Measurements from ENCODE around the gene BID.

DNA sequence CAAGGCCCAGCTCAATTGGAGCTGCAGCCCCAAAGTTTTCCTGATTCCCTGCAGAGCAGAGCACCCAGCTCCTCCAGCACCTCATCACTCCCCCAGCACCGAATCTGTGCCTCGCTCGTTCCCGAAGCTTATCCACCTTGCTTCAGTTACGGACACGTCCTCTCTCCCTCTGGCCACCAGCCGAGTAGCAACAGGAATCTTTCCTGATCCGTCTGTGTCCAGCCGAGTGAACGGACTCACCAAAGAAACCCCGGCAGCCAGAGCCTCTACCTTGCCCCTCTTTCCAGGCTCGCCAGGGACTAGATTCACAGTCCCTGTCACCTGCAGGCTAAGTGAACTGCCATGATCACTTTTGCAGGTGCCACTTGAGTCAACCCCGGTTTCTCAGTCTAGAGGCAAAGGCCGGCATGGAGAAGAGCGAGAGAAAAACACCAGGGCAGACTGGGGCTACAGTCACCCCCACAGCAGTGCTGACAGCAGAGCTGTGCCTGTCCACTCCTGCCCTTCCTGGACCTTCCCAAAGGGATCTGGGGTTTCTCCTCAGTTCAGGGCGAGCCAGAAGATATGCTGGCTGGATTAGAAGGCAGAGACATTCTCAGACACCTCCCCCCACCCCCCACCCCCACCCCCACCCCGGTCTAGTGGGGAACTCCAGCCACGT is 32.3 kb downstream of the BID start:
- TF ChIP-seq CTCF (conservative IDR thresholded peaks at IDR 0.05) (no peak), EZH2 (IDR thresholded peaks at IDR 0.05; ENCODE audit: low read depth) (no peak)

All from PC-9 (cell line).